Activated B cell treated with CpG ODN at 0.5 μM for 24 hours (primary cell): ENCODE data around the gene BAZ2A. TPM values are rescaled to one million over a fixed set of nuclear protein-coding genes. Genes with fewer than 3 reads are reported as not detected.
"Not testable (repeated sequence)": the region's sequence is repeated elsewhere in the genome, so short reads cannot be mapped to it uniquely, and the experiment has no call there.

ENCODE experiments used
- ATAC-seq: fragments of 200-7000 bp; cut with Tn5 transposase; one replicate; pipeline ENCODE4 v1.10.0; 2021; ENCODE audit warnings: low read depth, mild to moderate bottlenecking, moderate library complexity
- CTCF ChIA-PET: fragments of 350-600 bp; sonication (Branson Sonifier 250); formaldehyde crosslinking; loops from one replicate; lab custom pipeline; 2021; ENCODE audit warnings: antibody characterized with exemption; lab: Charles Lee
- POLR2A ChIA-PET: fragments of 350-600 bp; sonication (Branson Sonifier 250); formaldehyde crosslinking; loops from one replicate; lab custom pipeline; 2021; ENCODE audit warnings: antibody characterized with exemption; lab: Charles Lee
- DNase-seq: peaks from one replicate; pipeline ENCODE4 v3.0.0; 2022
- H3K27ac Mint-ChIP-seq: one replicate; pipeline ENCODE4 v1.8.0; 2020; ENCODE audit warnings: mixed read lengths
- H3K27me3 Mint-ChIP-seq: one replicate; pipeline ENCODE4 v1.8.0; 2021; ENCODE audit warnings: mixed read lengths
- H3K36me3 Mint-ChIP-seq: one replicate; pipeline ENCODE4 v1.8.0; 2021; ENCODE audit warnings: low read depth, mixed read lengths
- H3K4me1 Mint-ChIP-seq: one replicate; pipeline ENCODE4 v1.8.0; 2021; ENCODE audit warnings: mixed read lengths
- H3K4me3 Mint-ChIP-seq: one replicate; pipeline ENCODE4 v1.8.0; 2020; ENCODE audit warnings: mild to moderate bottlenecking, mixed read lengths
- H3K9me3 Mint-ChIP-seq: one replicate; pipeline ENCODE4 v1.8.0; 2020; ENCODE audit warnings: mixed read lengths
- intact Hi-C: fragments of 100-400 bp; cut with micrococcal nuclease; formaldehyde crosslinking; loops from one replicate; pipeline ENCODE4 v1.15.1; 2024
- total RNA-seq: library from RNA; stranded (reverse); gene quantifications from 2 replicates; pipeline ENCODE4 v1.2.3, GENCODE V29; 2022
- TF ChIP-seq, protein P1 (sequence below): fragments of 200-600 bp; IDR thresholded peaks from one replicate; pipeline ENCODE4 v1.8.0; 2022; ENCODE audit warnings: antibody characterized with exemption, mild to moderate bottlenecking

Gene BAZ2A
- total RNA-seq, 1 donor from 2014 or later: 192 TPM

- Mint-ChIP-seq H3K4me3 (peak overlapping the region; percentile 64), H3K9me3 (peaks cover 6% of the 10 kb centered on the region), H3K4me1 (peaks cover 35% of the 10 kb centered on the region), H3K36me3 (peaks cover 11% of the 10 kb centered on the region), H3K27me3 (no peaks in the 10 kb centered on the region), H3K27ac (peak overlapping the region; percentile 89)
- no peak for DNase-seq
- intact Hi-C loops: loop anchor here (1.0 to 2.0 kb wide), 3 partner anchors 11 to 27 kb away; no protein-coding TSS in a partner anchor
- ChIA-PET CTCF (interaction anchor here (1.3 to 2.8 kb wide), 2 partner anchors 21 to 455 kb away, joined by 3 to 16 read pairs; no protein-coding TSS in a partner anchor), POLR2A (interaction anchor here (0.6 to 5.8 kb wide), 19 partner anchors 11 to 801 kb away, joined by 3 to 97 read pairs (median 4); partner anchors contain the start of genes ATP5F1B, BAZ2A, CS and MYL6B)
- TF ChIP-seq, protein P1, sequence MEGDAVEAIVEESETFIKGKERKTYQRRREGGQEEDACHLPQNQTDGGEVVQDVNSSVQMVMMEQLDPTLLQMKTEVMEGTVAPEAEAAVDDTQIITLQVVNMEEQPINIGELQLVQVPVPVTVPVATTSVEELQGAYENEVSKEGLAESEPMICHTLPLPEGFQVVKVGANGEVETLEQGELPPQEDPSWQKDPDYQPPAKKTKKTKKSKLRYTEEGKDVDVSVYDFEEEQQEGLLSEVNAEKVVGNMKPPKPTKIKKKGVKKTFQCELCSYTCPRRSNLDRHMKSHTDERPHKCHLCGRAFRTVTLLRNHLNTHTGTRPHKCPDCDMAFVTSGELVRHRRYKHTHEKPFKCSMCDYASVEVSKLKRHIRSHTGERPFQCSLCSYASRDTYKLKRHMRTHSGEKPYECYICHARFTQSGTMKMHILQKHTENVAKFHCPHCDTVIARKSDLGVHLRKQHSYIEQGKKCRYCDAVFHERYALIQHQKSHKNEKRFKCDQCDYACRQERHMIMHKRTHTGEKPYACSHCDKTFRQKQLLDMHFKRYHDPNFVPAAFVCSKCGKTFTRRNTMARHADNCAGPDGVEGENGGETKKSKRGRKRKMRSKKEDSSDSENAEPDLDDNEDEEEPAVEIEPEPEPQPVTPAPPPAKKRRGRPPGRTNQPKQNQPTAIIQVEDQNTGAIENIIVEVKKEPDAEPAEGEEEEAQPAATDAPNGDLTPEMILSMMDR: no peak
- peak; percentile 73 for ATAC-seq
Observed at GRCh38 chr12:56657416-56658379, 27.6 kb upstream of the BAZ2A start.

DNA sequence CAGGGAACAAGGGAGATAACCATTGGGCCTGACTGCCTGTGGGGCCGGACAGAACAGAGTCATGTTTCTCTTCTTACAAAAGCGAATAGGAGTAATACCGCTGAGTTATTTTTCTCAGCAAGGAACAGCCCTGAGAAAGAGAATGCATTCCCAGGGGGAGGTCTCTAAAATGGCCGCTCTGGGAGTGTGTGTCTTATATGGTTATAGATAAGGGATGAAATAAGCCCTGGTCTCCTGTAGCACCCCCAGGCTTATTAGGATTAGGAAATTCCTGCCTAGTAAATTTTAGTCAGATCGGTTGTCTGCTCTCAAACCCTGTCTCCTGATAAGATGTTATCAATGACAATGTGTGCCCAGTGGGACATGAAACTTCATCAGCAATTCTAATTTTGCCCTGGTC, 23.7 kb upstream of the BAZ2A start:
- CTCF ChIA-PET, POLR2A ChIA-PET, H3K9me3 Mint-ChIP-seq, intact Hi-C loops, DNase-seq, ATAC-seq, H3K27ac Mint-ChIP-seq, H3K36me3 Mint-ChIP-seq, H3K27me3 Mint-ChIP-seq, H3K4me3 Mint-ChIP-seq: not testable (repeated sequence)
- H3K4me1 Mint-ChIP-seq: peaks cover 15% of the 10 kb centered on the region

- POLR2A ChIA-PET: interaction anchor here (0.6 to 4.7 kb wide), 3 partner anchors 12 to 39 kb away, joined by 3 to 55 read pairs (median 4); partner anchors contain the start of gene PTGES3
- DNase-seq, ATAC-seq, intact Hi-C loops, H3K9me3 Mint-ChIP-seq, H3K27ac Mint-ChIP-seq, H3K4me3 Mint-ChIP-seq, CTCF ChIA-PET, H3K27me3 Mint-ChIP-seq: not testable (repeated sequence)
- Mint-ChIP-seq H3K36me3 (peaks cover 31% of the 10 kb centered on the region), H3K4me1 (peaks cover 25% of the 10 kb centered on the region)
Observed at GRCh38 chr12:56648023-56648422, 17.9 kb upstream of the BAZ2A start.

GRCh38 chr12:56645717-56646446, 15.8 kb upstream of the BAZ2A start, which contains the start of gene ATP5F1B:
Gene ATP5F1B (minus strand): TSS chr12:56645984. CDS start chr12:56645963, 21 bp downstream.
- no peaks in the 10 kb centered on the region for H3K9me3 Mint-ChIP-seq
- TF ChIP-seq, protein P1: no peak
- H3K27me3 Mint-ChIP-seq: no peaks in the 10 kb centered on the region
- H3K36me3 Mint-ChIP-seq: peaks cover 47% of the 10 kb centered on the region
- CTCF ChIA-PET: interaction anchor here (0.7 to 1.7 kb wide), 5 partner anchors 9 to 467 kb away, joined by 3 to 12 read pairs (median 3); no protein-coding TSS in a partner anchor
- peak within 1 kb of the TSS; percentile 97 for H3K4me3 Mint-ChIP-seq
- peak within 1 kb of the TSS; percentile 99 for H3K27ac Mint-ChIP-seq
- POLR2A ChIA-PET: interaction anchor here (0.6 to 4.7 kb wide), 20 partner anchors 10 to 465 kb away, joined by 3 to 87 read pairs (median 4); partner anchors contain the start of genes NACA, PTGES3, RNF41 and STAT6
- peak; percentile 68 for DNase-seq
- intact Hi-C loops: loop anchor here (1.0 kb wide), 6 partner anchors 10 to 79 kb away; partner anchors contain the start of genes NACA and PTGES3
- peak; percentile 97 for ATAC-seq
- H3K4me1 Mint-ChIP-seq: peaks cover 25% of the 10 kb centered on the region

DNA sequence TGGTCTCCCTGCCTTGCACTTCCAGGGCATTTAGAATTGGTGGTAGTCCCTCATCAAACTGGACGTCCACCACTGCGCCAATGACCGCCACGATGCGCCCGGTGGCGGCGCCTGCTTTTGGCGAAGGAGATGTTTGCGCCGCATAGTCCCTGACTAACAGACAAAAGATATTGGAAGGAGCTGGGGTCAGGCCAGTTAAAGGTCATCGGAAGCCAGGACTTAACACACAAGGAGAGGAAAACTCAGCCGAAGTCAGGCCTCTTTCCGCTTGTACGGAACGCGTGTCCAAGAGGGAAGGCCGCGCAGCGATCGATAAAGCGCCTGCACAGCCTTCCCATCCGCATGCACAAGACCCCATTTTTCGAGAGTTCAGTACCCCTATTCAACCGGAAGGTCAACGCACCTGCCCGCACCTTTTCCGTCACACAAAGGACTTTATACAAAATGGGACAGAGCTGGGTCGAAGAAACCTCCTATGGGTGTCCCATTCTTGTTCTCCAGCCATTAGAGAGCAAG, 15.1 kb upstream of the BAZ2A start:
- POLR2A ChIA-PET: interaction anchor here (0.6 to 4.7 kb wide), 16 partner anchors 10 to 466 kb away, joined by 3 to 87 read pairs (median 6); partner anchors contain the start of genes NACA, PTGES3 and STAT6
- Mint-ChIP-seq H3K27ac (peak overlapping the region; percentile 99), H3K36me3 (peaks cover 52% of the 10 kb centered on the region), H3K4me3 (peak overlapping the region; percentile 97), H3K27me3 (no peaks in the 10 kb centered on the region), H3K4me1 (peaks cover 25% of the 10 kb centered on the region), H3K9me3 (no peaks in the 10 kb centered on the region)
- TF ChIP-seq, protein P1: no peak
- CTCF ChIA-PET: interaction anchor here (0.7 to 1.7 kb wide), 4 partner anchors 9 to 467 kb away, joined by 3 to 12 read pairs (median 4); no protein-coding TSS in a partner anchor
- DNase-seq (no peak), ATAC-seq (no peak)
- intact Hi-C loops: no loop called here
